NOMO-1 treated with DMSO at 0.1 percent for 48 hours (cell line): ENCODE data around the gene S1PR3.

Experiments
- DNase-seq: peaks from one replicate; lab custom pipeline; 2025; ENCODE audit not compliant: unreplicated experiment; lab: John Stamatoyannopoulos, UW

Gene S1PR3

GRCh38 chr9:89036383-89036782 lies 45.1 kb downstream of the S1PR3 start:
- peak; percentile 44 for DNase-seq

DNA sequence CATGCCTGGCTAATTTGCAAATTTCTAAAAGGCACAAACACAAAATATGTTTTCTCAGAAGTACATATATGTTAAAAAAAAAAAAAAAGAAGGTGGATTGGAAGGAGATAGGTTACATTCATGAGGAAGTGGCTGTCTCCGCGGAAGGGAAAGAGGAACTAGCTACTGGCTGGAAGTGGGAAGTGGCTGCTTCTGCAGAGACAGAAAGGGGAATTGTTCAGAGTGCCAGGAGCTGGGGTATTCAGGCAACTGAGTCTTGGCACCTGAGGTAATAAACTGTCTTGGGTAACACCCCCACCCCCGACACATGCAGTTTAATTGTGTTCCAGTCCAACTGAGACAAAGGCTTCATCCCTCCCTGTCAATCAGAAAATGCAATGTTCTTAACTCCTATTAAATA lies 45.6 kb downstream of the S1PR3 start:
- peak; percentile 74 for DNase-seq

- DNase-seq = peak; percentile 19
These were observed 46.1 kb downstream of the S1PR3 start for GRCh38 chr9:89037346-89037745.

DNA sequence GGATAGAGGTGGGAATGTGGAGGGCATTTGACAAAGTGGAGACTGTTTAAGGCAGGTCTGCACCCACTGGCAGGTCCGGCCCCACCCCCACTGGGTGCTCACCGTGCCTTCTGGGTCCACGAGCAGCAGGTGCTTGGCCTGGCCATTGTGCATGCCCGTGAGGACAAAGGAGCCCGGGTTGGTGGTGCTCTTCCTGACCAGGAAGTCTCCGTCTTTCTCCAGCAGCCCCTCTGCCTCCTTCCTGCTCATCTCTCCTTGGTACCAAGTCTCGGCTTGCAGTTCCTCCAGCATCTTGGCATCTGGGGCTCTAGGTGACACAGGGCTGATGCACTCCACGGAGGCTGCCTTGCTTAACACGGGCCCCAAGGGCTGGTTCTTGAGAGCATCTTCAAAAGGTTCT lies 46.6 kb downstream of the S1PR3 start:
- no peak for DNase-seq

DNA sequence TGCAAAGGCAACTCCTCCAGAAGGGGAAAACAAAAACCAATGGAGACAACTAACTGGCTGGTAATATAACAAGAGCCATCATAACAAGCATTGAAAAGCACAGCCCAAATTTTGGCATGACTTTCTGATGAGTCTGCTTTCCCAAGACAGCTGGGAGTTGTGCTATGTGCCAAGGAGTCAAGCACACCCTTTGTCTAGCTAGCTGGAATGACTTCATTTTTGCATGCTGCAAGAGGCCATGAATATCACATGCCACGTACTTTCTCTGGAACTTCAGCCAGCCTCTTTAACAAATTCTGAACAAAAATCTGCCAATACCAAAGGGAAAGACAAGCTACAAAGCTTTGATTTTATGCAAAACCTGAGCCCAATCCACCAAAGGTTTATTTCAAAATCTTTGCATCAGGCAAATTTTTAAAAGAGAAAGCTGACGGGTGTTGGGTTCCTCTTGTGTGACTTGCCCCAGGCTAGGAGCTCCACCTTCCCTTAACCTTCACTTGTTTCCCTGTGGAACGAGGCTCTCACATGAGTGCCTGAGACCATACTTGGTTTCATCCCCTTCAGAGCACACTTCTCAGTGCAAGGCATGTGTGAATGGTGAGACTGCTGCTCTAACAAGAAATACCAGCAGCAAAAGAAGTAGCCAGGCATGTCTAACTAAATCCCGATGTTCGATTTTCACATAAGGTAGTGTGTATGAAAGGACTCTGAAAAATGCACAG lies 47.3 kb downstream of the S1PR3 start:
- DNase-seq = no peak

GRCh38 chr9:89039104-89039465 lies 47.8 kb downstream of the S1PR3 start:
- DNase-seq = no peak

GRCh38 chr9:89039664-89040063 lies 48.4 kb downstream of the S1PR3 start:
- DNase-seq = no peak

GRCh38 chr9:89042984-89043383 lies 51.7 kb downstream of the S1PR3 start:
- DNase-seq = no peak

DNA sequence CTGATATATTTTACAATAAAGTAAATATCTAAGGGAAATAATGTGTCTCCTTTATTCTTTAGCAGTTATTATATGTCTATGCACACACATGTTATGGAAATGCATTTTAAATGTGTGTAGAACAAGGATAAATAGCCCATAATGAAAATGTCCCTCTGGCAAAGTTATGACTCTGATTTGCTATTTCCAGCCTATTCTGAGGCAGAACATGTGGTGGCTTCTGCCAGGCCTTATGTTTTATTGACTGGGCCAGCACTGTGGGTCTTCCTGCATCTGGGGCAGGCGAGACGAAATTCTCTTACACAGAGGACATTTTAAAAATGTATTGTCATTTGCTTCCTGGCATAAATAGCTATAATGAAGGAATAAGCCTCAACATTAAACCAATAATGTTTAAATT lies 52.8 kb downstream of the S1PR3 start:
- no peak for DNase-seq

GRCh38 chr9:89044881-89045280 lies 53.6 kb downstream of the S1PR3 start:
- no peak for DNase-seq

- DNase-seq = no peak
These were observed 55.6 kb downstream of the S1PR3 start for GRCh38 chr9:89046832-89047231.

GRCh38 chr9:89047667-89048066 lies 56.4 kb downstream of the S1PR3 start:
- DNase-seq = no peak

DNA sequence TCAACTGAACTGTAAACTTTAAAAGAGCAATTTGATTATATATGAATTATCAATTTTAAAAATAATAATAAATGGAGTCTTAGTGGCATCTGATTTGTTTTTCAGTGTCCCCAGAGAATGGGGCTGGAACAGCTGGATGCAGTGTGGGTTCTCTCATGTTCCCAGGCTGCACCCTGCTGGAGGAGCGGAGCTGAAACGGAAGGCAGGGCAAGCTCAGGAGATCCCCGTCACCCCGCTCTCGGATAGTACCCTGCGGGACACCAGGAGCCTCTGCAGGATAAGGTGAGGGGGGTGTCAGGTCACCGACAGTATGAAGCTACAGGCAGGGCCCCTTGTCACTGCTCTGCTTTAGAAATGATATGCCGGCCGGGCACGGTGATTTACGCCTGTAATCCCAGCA lies 57.3 kb downstream of the S1PR3 start:
- DNase-seq = no peak

DNA sequence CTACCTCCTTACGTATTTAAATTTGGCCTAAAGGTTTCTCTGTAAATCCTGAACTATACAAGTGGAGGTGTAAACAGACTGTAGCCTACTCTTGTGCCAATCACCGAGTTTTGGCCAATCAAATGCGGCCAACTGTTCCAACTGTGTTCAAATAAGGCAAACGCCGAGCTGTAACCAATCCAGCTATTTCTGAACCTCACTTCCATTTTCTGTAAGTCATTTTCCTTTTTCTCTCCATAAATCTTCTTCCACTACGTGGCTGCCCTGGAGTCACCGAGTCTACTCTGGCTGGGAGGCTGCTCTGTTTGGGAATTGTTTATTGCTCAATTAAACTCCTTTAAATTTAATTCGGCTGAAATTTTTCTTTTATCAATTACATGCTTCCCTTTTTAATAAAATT lies 58.4 kb downstream of the S1PR3 start:
- DNase-seq = no peak

DNA sequence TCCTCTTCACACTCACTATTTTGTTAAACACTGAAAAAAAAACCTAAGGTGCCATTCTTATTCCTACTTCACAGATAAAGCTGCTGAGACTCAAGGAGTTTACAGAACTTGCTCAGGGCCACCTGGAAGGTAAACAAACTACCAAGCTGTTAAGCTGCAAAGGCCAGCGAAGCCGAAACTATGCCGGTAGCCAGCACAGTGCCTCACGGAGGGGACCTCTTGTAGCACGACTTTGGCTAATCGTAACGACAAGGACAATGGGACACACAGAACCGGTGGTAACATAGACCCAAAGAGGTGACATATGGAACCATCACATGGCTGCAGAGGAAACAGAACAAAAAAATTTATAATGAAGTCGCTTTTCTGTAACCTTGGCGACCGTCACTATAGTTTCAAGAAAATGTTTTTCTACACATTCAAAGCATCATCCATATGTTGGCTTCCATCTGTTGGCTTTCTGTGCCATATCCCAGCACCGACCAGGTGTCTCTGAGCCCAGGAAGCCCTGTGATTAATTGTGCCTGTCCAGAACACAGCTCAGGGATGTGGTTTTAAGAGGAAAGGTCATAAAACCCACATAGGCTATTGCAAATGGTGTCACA lies 60.3 kb downstream of the S1PR3 start:
- DNase-seq = no peak

GRCh38 chr9:89052470-89053097 lies 61.3 kb downstream of the S1PR3 start:
- DNase-seq = no peak

DNA sequence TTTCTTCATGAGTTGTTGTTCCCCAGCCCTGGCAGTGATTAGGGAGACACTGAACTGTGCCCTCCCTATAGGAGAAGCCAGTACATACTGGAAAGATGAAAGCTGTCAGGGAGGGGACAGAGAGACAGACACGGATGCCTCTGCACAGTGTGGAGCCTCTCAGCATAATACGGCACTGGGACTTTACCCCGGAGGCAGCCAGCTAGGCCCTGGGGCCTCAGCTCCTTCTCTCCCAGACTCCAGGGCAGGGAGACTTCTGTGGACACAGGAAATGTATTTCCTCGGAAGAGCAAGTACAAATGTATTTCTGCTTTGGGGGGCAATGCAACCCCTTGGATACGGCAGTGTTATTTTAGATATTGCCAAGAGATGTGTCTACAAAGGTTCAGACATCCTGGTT lies 62.0 kb downstream of the S1PR3 start:
- DNase-seq = no peak
